ENCODE data around the gene POLE4.

DNA sequence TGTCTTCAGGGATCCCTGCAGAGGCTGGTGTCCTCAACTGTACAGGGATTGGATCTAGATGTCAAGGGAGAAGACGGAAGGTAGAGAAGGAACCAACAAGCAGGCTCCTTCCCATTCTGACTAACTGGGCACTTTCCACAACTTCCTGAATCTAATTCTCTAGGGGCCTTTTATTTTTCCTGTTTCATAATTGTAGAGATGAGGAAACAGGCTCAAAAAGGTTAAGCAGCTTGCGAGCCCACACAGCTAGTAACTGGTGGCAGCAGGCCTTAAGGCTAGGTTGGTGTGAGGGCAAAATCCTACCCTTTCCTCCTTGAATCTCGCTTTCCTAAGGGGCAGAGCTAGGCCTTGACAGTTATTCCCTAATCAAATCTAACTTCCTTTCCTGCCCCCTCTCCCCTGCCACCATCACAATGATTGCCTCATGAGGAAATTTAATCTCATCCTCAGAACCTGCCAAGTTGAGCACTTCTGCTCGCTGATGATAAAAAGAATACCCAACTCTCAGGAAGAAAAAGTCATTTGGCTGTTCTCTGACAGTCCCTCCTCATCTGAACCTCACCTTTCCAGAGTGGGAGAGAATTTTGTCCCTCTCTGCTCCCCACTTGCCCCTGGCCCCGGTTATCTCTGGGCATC, 35.7 kb upstream of the POLE4 start:
- TF ChIP-seq, protein P1, sequence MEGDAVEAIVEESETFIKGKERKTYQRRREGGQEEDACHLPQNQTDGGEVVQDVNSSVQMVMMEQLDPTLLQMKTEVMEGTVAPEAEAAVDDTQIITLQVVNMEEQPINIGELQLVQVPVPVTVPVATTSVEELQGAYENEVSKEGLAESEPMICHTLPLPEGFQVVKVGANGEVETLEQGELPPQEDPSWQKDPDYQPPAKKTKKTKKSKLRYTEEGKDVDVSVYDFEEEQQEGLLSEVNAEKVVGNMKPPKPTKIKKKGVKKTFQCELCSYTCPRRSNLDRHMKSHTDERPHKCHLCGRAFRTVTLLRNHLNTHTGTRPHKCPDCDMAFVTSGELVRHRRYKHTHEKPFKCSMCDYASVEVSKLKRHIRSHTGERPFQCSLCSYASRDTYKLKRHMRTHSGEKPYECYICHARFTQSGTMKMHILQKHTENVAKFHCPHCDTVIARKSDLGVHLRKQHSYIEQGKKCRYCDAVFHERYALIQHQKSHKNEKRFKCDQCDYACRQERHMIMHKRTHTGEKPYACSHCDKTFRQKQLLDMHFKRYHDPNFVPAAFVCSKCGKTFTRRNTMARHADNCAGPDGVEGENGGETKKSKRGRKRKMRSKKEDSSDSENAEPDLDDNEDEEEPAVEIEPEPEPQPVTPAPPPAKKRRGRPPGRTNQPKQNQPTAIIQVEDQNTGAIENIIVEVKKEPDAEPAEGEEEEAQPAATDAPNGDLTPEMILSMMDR (IDR thresholded peaks at IDR 0.05): no peak
- TF ChIP-seq EZH2 (IDR thresholded peaks at IDR 0.05; ENCODE audit: borderline replicate concordance, insufficient read depth, low read depth, low read length, poor library complexity, severe bottlenecking): no peak

Measured in B cell (primary cell).